Stimulated activated CD8-positive, alpha-beta memory T cell treated with anti-CD3 and anti-CD28 coated beads, Interleukin-4, amount 100 ng/mL, for 48 hours (primary cell): ENCODE results near the gene CCPG1.

Experiments
- DNase-seq: peaks from one replicate; pipeline ENCODE4 v3.0.0-alpha.2; 2020

CCPG1 gene

GRCh38 chr15:55318588-55319494 lies 89.3 kb downstream of the CCPG1 start, which contains the start of the genes PIGB and PIGBOS1:
TSS of gene PIGB (plus strand) at chr15:55319222. CDS start at chr15:55319251, 29 bp downstream.
TSS of gene PIGBOS1 (minus strand) at chr15:55319123. CDS start at chr15:55317792, 1,331 bp downstream.
- DNase-seq, result peak; percentile 83
